Measurements from ENCODE around the gene STKLD1. TPM values are rescaled to one million over a fixed set of nuclear protein-coding genes. Genes with fewer than 3 reads are reported as not detected.

STKLD1 gene
- total RNA-seq, 1 donor from 2014 or later = 1.3 TPM

GRCh38 chr9:133378408-133378962 lies 2.3 kb downstream of the STKLD1 start:
- TF ChIP-seq CTCF (conservative IDR thresholded peaks at IDR 0.05; ENCODE audit: low read depth, low read length) = no peak
- DNase-seq (ENCODE audit: low read depth) = no peak
- H3K4me3 ChIP-seq (ENCODE audit: low read depth, low read length) = no peak overlapping the region

GRCh38 chr9:133379153-133380086 lies 3.3 kb downstream of the STKLD1 start:
- H3K4me3 ChIP-seq (ENCODE audit: low read depth, low read length) = no peak overlapping the region
- no peak for DNase-seq (ENCODE audit: low read depth)
- TF ChIP-seq CTCF (conservative IDR thresholded peaks at IDR 0.05; ENCODE audit: low read depth, low read length) = no peak

GRCh38 chr9:133380734-133381133 lies 4.6 kb downstream of the STKLD1 start:
- no peak overlapping the region for H3K4me3 ChIP-seq (ENCODE audit: low read depth, low read length)
- no peak for TF ChIP-seq CTCF (conservative IDR thresholded peaks at IDR 0.05; ENCODE audit: low read depth, low read length)
- no peak for DNase-seq (ENCODE audit: low read depth)

- TF ChIP-seq CTCF (conservative IDR thresholded peaks at IDR 0.05; ENCODE audit: low read depth, low read length) = no peak
- no peak for DNase-seq (ENCODE audit: low read depth)
- H3K4me3 ChIP-seq (ENCODE audit: low read depth, low read length) = no peak overlapping the region
Measured at GRCh38 chr9:133382507-133383141, 6.5 kb downstream of the STKLD1 start.

GRCh38 chr9:133383438-133383837 lies 7.3 kb downstream of the STKLD1 start:
- TF ChIP-seq CTCF (conservative IDR thresholded peaks at IDR 0.05; ENCODE audit: low read depth, low read length) = no peak
- no peak overlapping the region for H3K4me3 ChIP-seq (ENCODE audit: low read depth, low read length)
- DNase-seq (ENCODE audit: low read depth) = no peak

GRCh38 chr9:133384736-133385321 lies 8.7 kb downstream of the STKLD1 start:
- TF ChIP-seq CTCF (conservative IDR thresholded peaks at IDR 0.05; ENCODE audit: low read depth, low read length) = no peak

More at GRCh38 chr9:133384736-133385321, 8.7 kb downstream of the STKLD1 start:
- no peak for DNase-seq (ENCODE audit: low read depth)
- no peak overlapping the region for H3K4me3 ChIP-seq (ENCODE audit: low read depth, low read length)

All from epithelial cell of proximal tubule (primary cell).